Fibroblast of lung (primary cell): ENCODE measurements around the gene PRRC1. TPM values are rescaled to one million over a fixed set of nuclear protein-coding genes. Genes with fewer than 3 reads are reported as not detected.

Source experiments
- DNase-seq, 2 donors: peaks; one replicate each; pipeline versions ENCODE4 v3.0.0 to v3.0.0-alpha.2; 2010; ENCODE audit warnings: low read depth in 2 of 2
- H2AFZ ChIP-seq: 2 replicates; pipeline ENCODE4 v1.5.1; 2012; ENCODE audit warnings: low read length, control low read depth, inconsistent platforms
- H3K27ac ChIP-seq: 2 replicates; pipeline ENCODE4 v1.5.1; 2011; ENCODE audit warnings: low read length, control low read depth; ENCODE audit not compliant: insufficient read depth
- H3K27me3 ChIP-seq: 2 replicates; pipeline ENCODE4 v1.5.1; 2011; ENCODE audit warnings: mild to moderate bottlenecking, low read length; ENCODE audit not compliant: control insufficient read depth, insufficient read depth
- H3K36me3 ChIP-seq: 2 replicates; pipeline ENCODE4 v1.5.1; 2011; ENCODE audit warnings: low read length; ENCODE audit not compliant: control insufficient read depth, insufficient read depth
- H3K4me1 ChIP-seq: 2 replicates; pipeline ENCODE4 v1.5.1; 2011; ENCODE audit warnings: low read length; ENCODE audit not compliant: control insufficient read depth, insufficient read depth; ENCODE audit errors: extremely low read depth
- H3K4me2 ChIP-seq: 2 replicates; pipeline ENCODE4 v1.5.1; 2011; ENCODE audit warnings: low read length, control low read depth; ENCODE audit not compliant: insufficient read depth; ENCODE audit errors: extremely low read depth
- H3K4me3 ChIP-seq, 4 experiments: fragments of 200-600 bp in 1 of 4; sonication (generic) in 1 of 4; replicated peaks in 1 of 4; 2 replicates each; pipeline ENCODE4 v1.5.1; 2011 to 2016; ENCODE audit warnings: low read length in 4 of 4, low read depth in 3 of 4, mild to moderate bottlenecking in 3 of 4, control low read depth in 2 of 4, inconsistent platforms in 1 of 4, mixed read lengths in 1 of 4; ENCODE audit not compliant: insufficient read depth in 1 of 4; ENCODE audit errors: control extremely low read depth in 1 of 4
- H3K79me2 ChIP-seq: 2 replicates; pipeline ENCODE4 v1.5.1; 2012; ENCODE audit warnings: mild to moderate bottlenecking, low read length, inconsistent platforms; ENCODE audit not compliant: control insufficient read depth, insufficient read depth
- H3K9ac ChIP-seq: 2 replicates; pipeline ENCODE4 v1.5.1; 2011; ENCODE audit warnings: mild to moderate bottlenecking, low read length, control low read depth; ENCODE audit not compliant: insufficient read depth
- H3K9me3 ChIP-seq: 2 replicates; pipeline ENCODE4 v1.5.1; 2012; ENCODE audit warnings: low read depth, low read length; ENCODE audit not compliant: control insufficient read depth, insufficient read depth
- H4K20me1 ChIP-seq: 2 replicates; pipeline ENCODE4 v1.5.1; 2011; ENCODE audit warnings: low read length; ENCODE audit not compliant: control insufficient read depth, insufficient read depth; ENCODE audit errors: extremely low read depth
- EZH2 ChIP-seq: IDR thresholded peaks from 2 replicates; pipeline ENCODE4 v1.5.1; 2012; ENCODE audit warnings: low read length, control low read depth, mild to moderate bottlenecking; ENCODE audit errors: missing control alignments
- polyA plus RNA-seq, 2 donors: library from polyadenylated mRNA; depleted of rRNA in 1 of 2; stranded (reverse) in 1 of 2; unstranded in 1 of 2; fragments of >200 nt; gene quantifications; 2 replicates each; pipeline ENCODE4 v1.2.1, GENCODE V29; 2011 to 2012; ENCODE audit warnings: missing spikeins in 1 of 2
- total RNA-seq: library from RNA; depleted of rRNA; stranded (reverse); fragments of >200 nt; gene quantifications from 2 replicates; pipeline ENCODE4 v1.2.1, GENCODE V29; 2014
- TF ChIP-seq, protein P1 (sequence below), 2 donors: IDR thresholded peaks in 1 of 2; conservative IDR thresholded peaks in 1 of 2; 1 replicate in 1 of 2; 2 replicates in 1 of 2; pipeline ENCODE4 v1.5.1; 2011 to 2012; ENCODE audit warnings: low read length in 2 of 2, control low read depth in 1 of 2, inconsistent platforms in 1 of 2, low read depth in 1 of 2, mild to moderate bottlenecking in 1 of 2

The PRRC1 gene
- total and polyA plus RNA-seq, 2 donors (not counting 1 experiment from before 2014, with no cell fraction given) = 44.3 to 125 TPM

DNA sequence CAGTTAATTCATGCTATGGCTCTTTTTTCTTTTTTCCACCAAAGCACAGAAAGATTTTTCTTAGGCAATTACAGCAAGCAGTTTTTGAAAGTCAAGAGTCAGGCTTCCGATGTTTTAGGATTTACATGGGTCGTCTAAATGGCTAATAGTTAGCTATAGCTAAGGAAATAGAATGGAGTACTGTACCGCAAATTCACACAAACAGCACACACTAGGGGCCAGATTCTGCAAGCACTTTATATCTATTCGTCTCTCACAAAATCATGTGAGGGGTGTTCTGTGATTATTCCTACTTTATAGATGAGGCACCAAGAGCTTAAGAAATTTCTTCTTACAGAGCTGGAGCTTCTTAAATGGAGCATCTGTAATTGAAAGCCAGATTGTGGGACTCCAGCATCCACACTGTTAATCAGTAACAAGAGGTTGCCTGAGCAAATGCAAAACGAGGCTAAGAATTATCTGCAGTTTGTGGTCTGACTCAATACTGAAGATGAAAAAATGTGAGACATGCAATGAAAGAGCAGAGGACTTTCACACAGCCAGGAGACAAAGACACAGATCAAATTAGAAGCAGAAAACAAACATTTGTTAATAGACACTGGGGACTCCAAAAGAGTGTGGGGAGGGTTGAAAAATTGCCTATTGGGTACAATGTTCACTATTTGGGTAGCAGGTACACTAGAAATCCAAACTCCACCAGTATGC is 68.8 kb downstream of the PRRC1 start:
- no peak overlapping the region for H2AFZ ChIP-seq
- H3K36me3 ChIP-seq = no peaks in the 10 kb centered on the region
- H3K27ac ChIP-seq = no peak overlapping the region
- no peak overlapping the region for H3K4me3 ChIP-seq
- H3K4me2 ChIP-seq = no peak overlapping the region
- DNase-seq = peak in 1 of 2 donors; percentile 30
- TF ChIP-seq EZH2 = no peak
- TF ChIP-seq, protein P1, sequence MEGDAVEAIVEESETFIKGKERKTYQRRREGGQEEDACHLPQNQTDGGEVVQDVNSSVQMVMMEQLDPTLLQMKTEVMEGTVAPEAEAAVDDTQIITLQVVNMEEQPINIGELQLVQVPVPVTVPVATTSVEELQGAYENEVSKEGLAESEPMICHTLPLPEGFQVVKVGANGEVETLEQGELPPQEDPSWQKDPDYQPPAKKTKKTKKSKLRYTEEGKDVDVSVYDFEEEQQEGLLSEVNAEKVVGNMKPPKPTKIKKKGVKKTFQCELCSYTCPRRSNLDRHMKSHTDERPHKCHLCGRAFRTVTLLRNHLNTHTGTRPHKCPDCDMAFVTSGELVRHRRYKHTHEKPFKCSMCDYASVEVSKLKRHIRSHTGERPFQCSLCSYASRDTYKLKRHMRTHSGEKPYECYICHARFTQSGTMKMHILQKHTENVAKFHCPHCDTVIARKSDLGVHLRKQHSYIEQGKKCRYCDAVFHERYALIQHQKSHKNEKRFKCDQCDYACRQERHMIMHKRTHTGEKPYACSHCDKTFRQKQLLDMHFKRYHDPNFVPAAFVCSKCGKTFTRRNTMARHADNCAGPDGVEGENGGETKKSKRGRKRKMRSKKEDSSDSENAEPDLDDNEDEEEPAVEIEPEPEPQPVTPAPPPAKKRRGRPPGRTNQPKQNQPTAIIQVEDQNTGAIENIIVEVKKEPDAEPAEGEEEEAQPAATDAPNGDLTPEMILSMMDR (conservative IDR thresholded peaks at IDR 0.05 in 1 of 2, IDR thresholded peaks at IDR 0.05 in 1 of 2; ENCODE audit: low read depth in 1 of 2, low read length in 2 of 2) = no peak
- H3K9ac ChIP-seq = no peak overlapping the region
- no peaks in the 10 kb centered on the region for H3K79me2 ChIP-seq
- no peaks in the 10 kb centered on the region for H3K4me1 ChIP-seq
- H3K27me3 ChIP-seq = no peaks in the 10 kb centered on the region
- H3K9me3 ChIP-seq = no peaks in the 10 kb centered on the region
- no peaks in the 10 kb centered on the region for H4K20me1 ChIP-seq

DNA sequence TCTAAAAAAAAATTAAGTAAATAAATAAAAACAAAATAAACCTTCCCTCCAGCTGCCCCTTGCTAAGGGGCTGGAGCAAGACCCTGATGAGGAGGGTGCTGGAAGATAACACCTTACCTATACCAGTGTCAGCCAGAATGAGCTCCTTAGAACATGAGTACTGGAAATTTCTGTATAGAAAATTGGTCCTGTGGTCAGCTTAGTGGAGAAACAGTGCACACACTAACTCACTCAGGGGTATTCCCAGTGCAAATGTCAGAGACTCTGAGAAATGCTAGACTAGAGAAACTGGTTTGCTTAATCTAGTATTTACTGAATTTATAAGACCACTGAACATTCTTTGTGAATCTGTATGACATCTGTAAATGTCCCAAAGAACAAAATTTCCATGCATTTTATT is 69.4 kb downstream of the PRRC1 start:
- Histone ChIP-seq H3K79me2 (no peaks in the 10 kb centered on the region), H3K27ac (no peak overlapping the region), H3K27me3 (no peaks in the 10 kb centered on the region), H3K9me3 (no peaks in the 10 kb centered on the region), H4K20me1 (no peaks in the 10 kb centered on the region), H3K4me3 (no peak overlapping the region), H2AFZ (no peak overlapping the region), H3K36me3 (no peaks in the 10 kb centered on the region), H3K9ac (no peak overlapping the region), H3K4me1 (no peaks in the 10 kb centered on the region), H3K4me2 (no peak overlapping the region)
- no peak for TF ChIP-seq EZH2
- TF ChIP-seq, protein P1 (conservative IDR thresholded peaks at IDR 0.05 in 1 of 2, IDR thresholded peaks at IDR 0.05 in 1 of 2; ENCODE audit: low read depth in 1 of 2, low read length in 2 of 2) = no peak
- DNase-seq = no peak

DNA sequence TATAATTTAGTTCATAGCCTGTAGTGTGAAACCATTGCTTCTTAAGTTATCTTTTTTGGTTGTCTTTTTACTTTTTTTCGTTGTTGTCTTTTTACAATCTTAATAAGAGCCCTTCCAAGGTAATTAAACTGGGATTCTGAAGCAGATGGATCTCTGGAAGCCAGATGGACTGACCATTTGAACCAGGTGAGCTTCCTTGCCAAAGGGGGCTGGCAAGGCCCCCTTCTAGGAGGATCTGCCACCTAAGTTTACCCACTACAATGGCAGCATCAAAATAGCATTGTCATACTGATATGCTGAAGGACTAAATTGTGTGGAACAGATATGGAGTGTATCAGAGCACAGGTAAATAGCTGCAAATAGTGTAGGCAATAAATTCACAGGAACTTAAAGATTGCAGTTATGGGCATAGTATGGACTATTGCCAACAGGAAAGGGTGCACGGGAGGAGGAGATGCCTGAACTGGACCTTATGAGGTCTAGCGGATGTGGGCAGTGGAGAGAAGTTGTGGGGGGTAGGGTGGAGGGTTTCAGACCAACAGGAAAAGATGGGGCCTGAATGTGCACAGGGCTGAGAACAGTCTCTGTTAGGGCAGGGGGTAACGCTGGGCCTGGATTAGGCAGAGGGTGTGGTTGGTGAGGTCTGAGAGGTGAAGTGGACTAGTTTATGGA is 69.9 kb downstream of the PRRC1 start:
- no peaks in the 10 kb centered on the region for H4K20me1 ChIP-seq
- TF ChIP-seq, protein P1 (conservative IDR thresholded peaks at IDR 0.05 in 1 of 2, IDR thresholded peaks at IDR 0.05 in 1 of 2; ENCODE audit: low read depth in 1 of 2, low read length in 2 of 2) = no peak
- no peak overlapping the region for H3K4me2 ChIP-seq

More for the DNA sequence above, 69.9 kb downstream of the PRRC1 start:
- Histone ChIP-seq H3K36me3 (no peaks in the 10 kb centered on the region), H2AFZ (no peak overlapping the region), H3K27ac (no peak overlapping the region), H3K4me3 (no peak overlapping the region), H3K9me3 (no peaks in the 10 kb centered on the region), H3K4me1 (no peaks in the 10 kb centered on the region), H3K9ac (no peak overlapping the region), H3K27me3 (no peaks in the 10 kb centered on the region), H3K79me2 (no peaks in the 10 kb centered on the region)
- DNase-seq = no peak
